NCI-H1436 treated with DMSO at 0.1 percent for 48 hours (cell line): ENCODE measurements around the gene AMOTL1.
"Not testable (repeated sequence)": the region's sequence is repeated elsewhere in the genome, so short reads cannot be mapped to it uniquely, and the experiment has no call there.

ENCODE experiments used
- DNase-seq: peaks from one replicate; lab custom pipeline; 2025; lab: John Stamatoyannopoulos, UW

Gene AMOTL1

DNA sequence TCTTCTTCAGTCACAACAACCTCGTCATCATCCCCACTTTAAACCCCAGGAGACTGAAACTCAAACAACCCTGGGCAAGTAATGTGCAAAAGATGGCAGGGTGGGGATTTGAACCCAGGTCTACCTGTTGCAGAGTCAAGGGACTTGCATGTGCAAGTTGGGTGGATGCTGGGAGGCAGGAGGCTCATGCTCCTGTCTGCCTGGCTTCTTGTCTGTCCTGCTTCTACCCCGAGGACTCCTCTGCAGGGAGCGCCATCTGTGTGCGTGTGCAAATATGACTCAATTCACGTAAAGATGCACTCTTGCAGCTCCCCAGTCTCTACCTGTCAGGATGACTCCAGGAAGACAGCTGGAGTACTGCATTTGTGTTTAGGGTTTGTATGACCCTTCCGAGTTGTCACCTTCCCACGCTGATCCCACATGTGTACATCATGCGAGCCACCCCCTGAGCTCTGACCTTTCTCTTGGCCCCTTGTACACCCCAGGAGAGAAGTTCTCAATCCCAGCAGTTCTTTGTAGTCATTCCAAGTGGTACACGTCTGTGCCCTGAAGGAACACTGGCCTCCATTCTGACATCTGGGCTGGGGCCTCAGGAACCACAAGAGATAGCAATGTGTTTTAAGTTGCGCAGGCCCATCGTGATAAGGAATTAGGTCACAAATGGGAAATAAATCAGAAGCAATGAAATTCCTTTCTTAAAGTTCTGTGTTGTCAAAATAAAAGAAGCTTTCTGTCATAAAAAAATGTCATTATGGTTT, 109.5 kb downstream of the AMOTL1 start:
- no peak for DNase-seq

DNA sequence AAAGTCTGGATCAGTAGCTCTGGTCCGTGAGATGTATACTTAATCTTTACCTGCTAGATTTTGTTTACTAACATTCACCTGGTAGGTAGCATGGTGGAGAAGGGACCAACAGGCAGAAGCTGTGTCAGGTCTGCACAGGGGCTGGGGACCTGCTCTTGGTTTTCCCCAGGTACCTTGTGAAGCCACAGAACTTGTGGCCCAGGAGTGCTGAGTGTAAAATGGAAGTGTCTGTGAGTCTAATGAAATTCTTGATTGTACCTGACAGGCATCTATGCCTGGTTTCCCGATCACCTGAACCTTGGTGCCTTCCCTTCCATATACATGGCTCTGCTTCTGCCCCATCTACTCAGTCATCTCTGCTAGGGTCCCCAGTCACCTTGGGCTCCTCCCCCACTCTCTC, 110.8 kb downstream of the AMOTL1 start:
- DNase-seq, result no peak

GRCh38 chr11:94880216-94880615, 112.1 kb downstream of the AMOTL1 start:
- DNase-seq, result no peak

GRCh38 chr11:94882931-94883330, 114.8 kb downstream of the AMOTL1 start:
- no peak for DNase-seq

- DNase-seq, result no peak
Observed at GRCh38 chr11:94883878-94884277, 115.7 kb downstream of the AMOTL1 start.

- DNase-seq, result no peak
Observed at GRCh38 chr11:94884376-94884775, 116.2 kb downstream of the AMOTL1 start.

GRCh38 chr11:94885133-94885532, 117.0 kb downstream of the AMOTL1 start:
- no peak for DNase-seq

DNA sequence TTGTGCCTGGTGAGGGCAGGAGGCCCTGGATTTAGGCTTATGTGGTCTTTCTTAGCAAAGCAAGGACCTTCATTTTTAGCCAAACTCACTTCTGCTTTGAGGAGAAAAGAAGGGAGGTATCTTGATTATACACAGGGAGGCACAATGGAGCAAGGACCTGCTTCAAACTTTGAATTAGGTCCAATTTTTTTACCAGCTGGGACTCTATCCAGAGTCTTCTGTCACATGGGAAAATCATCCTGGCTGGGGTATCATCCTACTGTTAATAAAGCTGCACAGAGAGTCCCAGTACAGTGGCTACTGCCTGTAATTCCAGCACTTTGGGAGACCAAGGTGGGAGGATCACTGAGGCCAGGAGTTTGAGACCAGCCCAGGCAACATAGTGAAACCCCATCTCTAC, 117.4 kb downstream of the AMOTL1 start:
- no peak for DNase-seq

DNA sequence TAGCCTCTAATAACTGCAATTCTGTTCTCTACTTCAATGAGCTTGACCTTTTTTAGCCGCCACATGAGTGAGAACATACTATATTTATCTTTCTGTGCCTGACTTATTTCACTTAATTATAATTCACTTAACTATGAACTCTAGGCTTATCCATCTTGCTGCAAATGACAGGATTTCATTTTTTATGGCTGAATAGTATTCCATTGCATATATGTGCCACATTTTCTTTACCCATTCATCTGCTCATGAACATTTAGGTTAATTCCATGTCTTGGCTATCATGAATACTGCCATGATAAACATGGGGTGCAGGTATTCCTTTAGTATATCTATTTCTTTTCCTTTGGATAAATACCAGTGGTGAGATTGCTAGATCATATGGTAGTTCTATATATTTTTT, 120.0 kb downstream of the AMOTL1 start:
- no peak for DNase-seq

DNA sequence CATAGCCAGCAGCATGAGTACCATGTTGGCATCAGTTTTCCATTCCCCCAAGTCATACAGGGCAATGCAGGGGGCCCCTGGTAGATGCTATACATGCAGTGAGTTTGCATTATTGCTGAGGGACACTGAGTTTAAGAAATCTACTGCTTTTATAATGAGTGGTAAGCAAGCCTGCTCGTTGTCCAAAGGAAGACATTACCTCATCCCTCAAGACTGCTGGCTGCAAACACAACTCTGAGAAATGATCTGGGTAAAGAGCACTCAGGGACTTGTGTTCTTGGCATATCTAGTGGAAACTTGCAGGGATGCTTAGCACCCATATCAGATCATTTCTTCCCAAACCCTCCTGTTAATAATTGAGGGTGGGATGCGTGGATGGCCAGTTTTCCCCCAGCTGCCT, 127.3 kb downstream of the AMOTL1 start:
- DNase-seq, result no peak

GRCh38 chr11:94895971-94896370, 127.8 kb downstream of the AMOTL1 start:
- DNase-seq, result no peak

DNA sequence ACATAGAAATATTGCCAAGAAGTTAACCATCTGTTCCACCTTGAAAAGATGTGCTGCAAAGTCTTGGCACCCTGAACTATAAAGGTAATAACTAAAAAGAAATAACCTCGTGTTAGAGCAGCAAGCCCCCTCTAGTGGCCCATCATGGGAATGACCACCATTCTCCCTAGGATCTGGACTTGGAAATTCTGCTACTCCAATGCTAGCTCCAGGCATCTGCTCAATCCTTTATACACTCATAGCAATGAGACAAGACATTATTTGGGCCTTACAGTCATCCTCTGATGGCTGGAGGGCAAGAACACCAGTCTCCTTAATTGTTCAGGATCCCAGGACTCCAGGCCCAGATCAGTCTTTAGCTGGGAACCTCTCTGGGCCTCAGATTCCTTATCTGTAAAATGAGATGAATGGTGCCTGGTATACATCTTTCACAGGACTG, 129.2 kb downstream of the AMOTL1 start:
- no peak for DNase-seq

DNA sequence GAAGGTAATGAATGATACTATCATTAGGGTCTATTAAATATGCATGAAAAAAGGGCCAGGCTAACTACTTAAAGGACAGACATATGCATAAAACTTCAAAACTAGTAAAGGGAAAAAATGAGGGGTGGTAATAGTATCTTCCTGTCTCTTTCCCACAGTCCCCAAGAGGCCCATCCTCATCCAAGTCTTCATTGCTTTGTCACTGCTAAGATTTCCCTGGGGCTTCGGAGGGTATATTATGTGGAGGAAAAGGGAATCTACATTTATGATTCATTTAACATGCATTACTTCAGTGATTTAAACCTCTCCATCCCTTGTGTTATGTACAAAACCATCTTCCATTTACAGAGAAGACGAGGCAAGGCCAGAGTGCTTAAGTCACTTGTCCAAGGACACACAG, 139.1 kb downstream of the AMOTL1 start:
- no peak for DNase-seq

GRCh38 chr11:94909371-94909820, 141.2 kb downstream of the AMOTL1 start:
- no peak for DNase-seq

GRCh38 chr11:94910270-94910669, 142.1 kb downstream of the AMOTL1 start:
- no peak for DNase-seq

- no peak for DNase-seq
Observed at GRCh38 chr11:94910779-94911178, 142.6 kb downstream of the AMOTL1 start.

GRCh38 chr11:94912806-94913205, 144.7 kb downstream of the AMOTL1 start:
- no peak for DNase-seq

DNA sequence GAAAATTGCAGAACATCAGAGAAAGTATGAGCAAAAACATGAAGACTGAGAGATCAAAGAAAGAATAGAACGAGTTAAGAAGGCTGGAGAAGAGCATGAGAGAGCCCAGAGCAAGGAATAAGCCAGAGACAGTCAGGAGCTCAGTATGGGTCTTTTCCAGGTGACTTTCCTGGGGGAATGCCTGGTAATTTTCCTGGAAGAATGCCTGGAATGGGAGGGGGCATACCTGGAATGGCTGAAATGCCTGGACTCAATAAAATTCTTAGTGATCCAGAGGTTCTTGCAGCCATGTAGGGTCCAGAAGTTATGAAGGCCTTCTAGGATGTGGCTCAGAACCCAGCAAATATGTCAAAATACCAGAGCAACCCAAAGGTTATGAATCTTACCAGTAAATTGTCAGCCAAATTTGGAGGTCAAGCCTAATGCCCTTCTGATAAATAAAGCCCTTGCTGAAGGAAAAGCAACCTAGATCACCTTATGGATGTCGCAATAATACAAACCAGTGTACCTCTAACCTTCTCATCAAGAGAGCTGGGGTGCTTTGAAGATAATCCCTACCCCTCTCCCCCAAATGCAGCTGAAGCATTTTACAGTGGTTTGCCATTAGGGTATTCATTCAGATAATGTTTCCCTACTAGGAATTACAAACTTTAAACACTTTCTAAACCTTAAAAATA, 145.7 kb downstream of the AMOTL1 start:
- not testable (repeated sequence) for DNase-seq

DNA sequence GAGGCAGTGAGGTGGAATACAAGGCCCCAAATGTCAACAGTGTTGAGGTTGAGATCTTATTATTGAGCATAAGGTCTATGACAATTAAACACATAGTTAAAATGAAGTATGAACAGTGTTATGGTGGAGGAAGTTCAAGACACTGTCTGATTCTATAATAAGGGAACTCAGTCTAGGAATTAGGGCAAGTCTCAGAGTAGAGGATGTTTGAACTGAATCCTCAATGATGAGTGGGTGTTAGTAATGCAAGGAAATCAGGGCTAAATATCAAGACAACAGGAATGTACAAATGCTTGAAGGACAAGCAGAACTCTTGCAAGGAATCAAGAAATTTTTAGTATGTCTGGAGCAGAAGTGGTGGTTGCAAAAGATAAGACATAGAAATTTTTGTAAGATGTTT, 152.2 kb downstream of the AMOTL1 start:
- no peak for DNase-seq

DNA sequence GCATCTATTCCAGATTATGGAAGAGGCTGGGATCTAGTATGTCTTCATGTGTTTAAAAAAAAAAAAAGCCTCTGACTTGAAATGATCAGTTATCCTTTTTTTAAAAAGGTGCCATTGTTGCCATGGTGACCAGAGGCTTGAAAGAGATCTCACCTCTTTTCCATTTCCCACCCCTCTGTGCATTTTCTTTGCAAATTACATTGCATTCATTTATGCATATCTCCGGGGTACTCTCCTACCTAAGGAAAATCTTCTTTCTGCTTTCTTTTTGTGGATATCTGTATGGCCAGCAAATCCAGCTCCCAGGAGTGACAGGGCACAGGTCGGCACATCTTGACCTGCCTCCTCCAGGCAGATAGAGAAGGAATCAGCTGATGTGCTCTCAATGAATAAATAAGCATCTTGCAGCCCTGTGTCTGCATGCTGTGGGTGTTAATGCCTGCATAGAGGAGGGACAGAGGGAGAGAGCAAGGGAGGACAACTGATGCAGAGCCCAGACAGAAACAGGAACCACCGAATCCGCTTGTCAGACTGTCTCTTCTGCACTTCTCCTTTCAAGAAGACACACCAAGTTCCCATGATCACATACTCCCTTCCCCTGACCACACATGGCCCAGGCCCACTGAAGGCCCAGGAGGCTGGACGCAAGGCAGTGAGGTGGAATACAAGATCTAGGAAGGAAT, 154.3 kb downstream of the AMOTL1 start:
- no peak for DNase-seq

DNA sequence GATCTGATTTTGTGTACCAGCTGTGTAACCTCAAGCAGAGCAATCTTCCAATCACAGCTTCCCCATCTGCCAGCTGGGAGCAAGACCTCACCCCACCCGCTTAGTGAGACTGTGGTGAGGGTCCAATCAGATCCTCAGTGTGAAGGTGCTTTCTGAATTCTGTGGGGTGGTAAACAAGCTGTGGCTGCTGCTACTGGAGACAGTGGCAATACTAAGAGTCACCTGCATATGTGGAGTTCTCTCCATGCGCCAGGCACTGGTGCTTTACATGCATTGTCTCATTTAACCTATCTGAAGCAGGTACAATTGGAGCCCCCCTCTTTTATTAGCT, 154.8 kb downstream of the AMOTL1 start:
- no peak for DNase-seq

GRCh38 chr11:94924171-94924572, 156.0 kb downstream of the AMOTL1 start:
- DNase-seq, result no peak

GRCh38 chr11:94924612-94925011, 156.5 kb downstream of the AMOTL1 start:
- no peak for DNase-seq
